KOPT-K1 (cell line): ENCODE data around the gene PPP1R12C.

Experiments used
- H3K27ac ChIP-seq: fragments of 200-600 bp; sonication (generic); 2 replicates; pipeline ENCODE4 v1.5.1; 2016; ENCODE audit warnings: antibody characterized with exemption, mild to moderate bottlenecking, low read depth, low read length; ENCODE audit not compliant: poor library complexity, severe bottlenecking
- H3K36me3 ChIP-seq: fragments of 200-600 bp; sonication (generic); 2 replicates; pipeline ENCODE4 v1.5.1; 2017; ENCODE audit warnings: antibody characterized with exemption, mild to moderate bottlenecking, low read length, moderate library complexity; ENCODE audit not compliant: insufficient read depth
- H3K9me3 ChIP-seq: fragments of 200-600 bp; sonication (generic); 2 replicates; pipeline ENCODE4 v1.5.1; 2017; ENCODE audit warnings: antibody characterized with exemption, low read length, mild to moderate bottlenecking; ENCODE audit not compliant: insufficient read depth, poor library complexity, severe bottlenecking

PPP1R12C gene

GRCh38 chr19:55080968-55081769 lies 36.3 kb downstream of the PPP1R12C start:
- peaks cover 9% of the 10 kb centered on the region for H3K9me3 ChIP-seq
- peak overlapping the region; percentile 46 for H3K27ac ChIP-seq
- no peaks in the 10 kb centered on the region for H3K36me3 ChIP-seq

DNA sequence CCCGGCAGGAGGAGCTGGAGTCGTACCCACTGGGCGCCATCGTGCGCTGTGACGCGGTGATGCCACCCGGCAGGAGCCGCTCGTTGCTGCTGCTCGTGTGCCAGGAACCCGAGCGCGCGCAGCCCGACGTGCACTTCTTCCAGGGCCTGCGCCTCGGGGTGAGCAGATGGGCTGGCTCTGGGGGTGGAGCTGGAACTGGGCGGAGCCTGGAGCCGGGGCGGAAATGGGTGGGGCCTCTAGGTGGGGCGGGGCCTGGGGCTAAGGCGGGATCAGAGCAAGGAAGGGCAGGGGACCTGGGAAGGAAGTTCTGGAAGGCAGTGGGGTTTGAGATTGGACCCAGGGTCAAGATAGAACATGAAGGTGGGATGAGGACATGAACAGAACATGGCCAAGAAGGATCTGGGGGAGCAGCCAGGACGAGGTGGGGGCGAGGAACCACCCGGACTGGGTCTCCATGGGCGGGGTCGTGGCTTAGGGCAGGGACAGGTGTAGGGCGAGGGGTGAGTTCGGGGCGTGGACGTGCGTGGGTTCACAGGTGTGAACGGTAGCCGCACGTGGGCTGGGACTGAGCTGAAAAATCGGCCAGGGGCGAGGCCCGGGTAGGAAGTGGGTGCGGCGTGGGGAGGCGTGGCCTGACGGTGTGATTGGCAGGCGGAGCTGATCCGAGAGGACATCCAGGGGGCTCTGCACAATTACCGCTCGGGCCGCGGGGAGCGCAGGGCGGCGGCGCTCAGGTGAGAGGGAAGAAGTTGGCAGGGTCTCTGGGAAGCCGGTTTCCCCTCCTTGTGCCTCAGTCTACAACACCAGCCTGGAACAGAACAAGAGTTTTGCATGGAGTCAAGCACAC lies 37.1 kb downstream of the PPP1R12C start:
- Histone ChIP-seq H3K27ac (peak overlapping the region; percentile 46), H3K36me3 (no peaks in the 10 kb centered on the region)

GRCh38 chr19:55079400-55080038 lies 37.9 kb downstream of the PPP1R12C start:
- H3K9me3 ChIP-seq, result peaks cover 9% of the 10 kb centered on the region
- H3K27ac ChIP-seq, result no peak overlapping the region
- H3K36me3 ChIP-seq, result no peaks in the 10 kb centered on the region

More for the DNA sequence above, 37.1 kb downstream of the PPP1R12C start:
- peaks cover 9% of the 10 kb centered on the region for H3K9me3 ChIP-seq

DNA sequence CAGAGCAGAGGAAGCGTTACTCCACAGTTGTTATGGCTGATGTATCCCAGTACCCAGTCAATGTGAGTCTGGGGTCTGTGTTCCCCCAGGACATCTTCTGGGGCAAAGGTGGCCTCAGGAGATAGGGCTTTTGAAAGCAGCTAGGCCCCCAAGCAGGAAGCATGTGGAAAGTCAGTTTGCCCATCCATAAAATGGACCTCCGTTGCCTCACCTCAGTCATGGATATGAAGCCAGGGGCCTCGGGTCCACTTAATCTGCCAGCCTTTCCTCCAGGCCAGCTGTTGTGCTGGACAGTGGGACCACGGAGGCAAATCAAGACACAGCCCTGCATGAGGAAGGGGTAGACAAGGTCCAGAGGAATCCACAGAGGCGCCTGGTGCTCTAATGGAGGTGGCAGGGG lies 38.4 kb downstream of the PPP1R12C start:
- no peaks in the 10 kb centered on the region for H3K36me3 ChIP-seq
- no peak overlapping the region for H3K27ac ChIP-seq
- peaks cover 9% of the 10 kb centered on the region for H3K9me3 ChIP-seq

DNA sequence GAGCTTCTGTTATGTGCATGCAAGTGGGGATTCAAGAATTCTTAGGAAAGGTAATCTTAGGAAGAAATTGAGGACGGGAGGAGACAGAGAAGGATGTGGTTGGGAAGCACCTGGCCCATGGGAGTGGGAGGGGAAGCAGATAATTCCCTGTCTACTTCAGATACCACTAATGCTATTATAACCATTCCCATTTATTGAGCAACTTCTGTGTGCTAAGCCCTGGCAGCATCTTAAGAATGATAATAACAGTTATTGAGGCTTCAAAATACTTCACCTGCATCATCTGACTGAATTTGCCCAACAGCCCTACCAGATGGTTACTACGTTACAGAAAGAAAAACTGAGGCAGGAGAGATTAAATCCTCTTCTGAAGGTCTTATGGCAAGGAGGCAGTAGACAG lies 40.3 kb downstream of the PPP1R12C start:
- Histone ChIP-seq H3K27ac (no peak overlapping the region), H3K9me3 (peaks cover 9% of the 10 kb centered on the region), H3K36me3 (no peaks in the 10 kb centered on the region)

DNA sequence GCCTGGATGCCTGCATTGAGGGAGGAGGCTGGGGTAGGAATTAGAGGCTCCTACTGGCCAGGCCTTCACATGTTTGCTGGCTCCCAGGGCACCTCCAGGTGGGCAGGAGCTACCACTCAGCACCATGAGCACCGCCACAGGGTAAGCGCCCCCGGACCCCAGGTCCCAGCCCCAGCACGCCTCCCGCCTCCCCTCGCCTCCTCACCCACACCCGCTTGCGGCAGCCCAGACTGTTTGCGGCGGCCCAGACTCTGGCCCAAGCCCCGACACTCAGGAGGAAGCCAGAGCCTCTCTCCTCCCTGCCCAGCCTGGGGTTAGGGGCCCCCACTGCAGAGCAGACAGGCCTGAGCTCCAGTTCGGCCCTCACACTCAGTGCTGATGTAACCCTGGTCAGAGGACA lies 41.1 kb downstream of the PPP1R12C start:
- H3K27ac ChIP-seq, result no peak overlapping the region
- no peaks in the 10 kb centered on the region for H3K36me3 ChIP-seq
- H3K9me3 ChIP-seq, result peaks cover under 1% of the 10 kb centered on the region

DNA sequence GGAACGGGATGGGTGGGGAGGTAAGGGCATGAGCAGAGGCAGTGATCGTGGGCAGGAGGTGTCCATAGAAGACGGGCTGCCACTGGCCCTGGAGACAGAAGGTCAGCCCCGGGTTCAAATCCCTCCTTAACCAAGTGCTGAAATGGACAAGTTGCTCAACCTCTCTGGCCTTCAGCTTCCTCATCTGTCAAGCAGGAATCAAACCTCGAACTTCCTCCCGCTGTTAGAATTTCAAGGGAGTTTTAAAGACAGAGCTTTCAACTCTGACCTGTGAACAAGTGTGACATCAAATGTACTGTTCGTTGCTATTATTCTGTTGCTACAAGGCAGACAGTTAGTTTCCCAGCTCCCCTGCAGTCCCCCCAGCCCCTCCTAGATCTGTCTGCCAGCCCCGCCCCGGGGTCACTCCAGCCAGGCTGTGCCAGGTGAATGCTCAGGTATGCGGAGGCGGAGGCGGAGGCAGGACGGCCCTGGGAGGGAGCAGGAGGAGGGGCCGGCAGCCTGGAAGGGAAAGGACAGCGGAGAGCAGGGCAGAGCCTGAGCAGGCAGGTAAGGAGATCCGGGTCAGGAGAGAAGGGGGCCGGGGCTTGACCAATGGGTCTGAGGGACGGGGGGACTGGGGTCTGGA lies 42.0 kb downstream of the PPP1R12C start, which contains the start of gene EPS8L1:
EPS8L1 (plus strand) TSS at position 499 of the 628 bp plus-strand sequence. CDS start 576 bp downstream, outside the sequence.
- no peaks in the 10 kb centered on the region for H3K9me3 ChIP-seq
- H3K27ac ChIP-seq, result no peak within 1 kb of the TSS
- H3K36me3 ChIP-seq, result no peaks in the 10 kb centered on the region

- no peaks in the 10 kb centered on the region for H3K36me3 ChIP-seq
- no peak overlapping the region for H3K27ac ChIP-seq
- H3K9me3 ChIP-seq, result no peaks in the 10 kb centered on the region
These were observed 45.5 kb downstream of the PPP1R12C start for GRCh38 chr19:55071913-55072312.

- no peak overlapping the region for H3K27ac ChIP-seq
- no peaks in the 10 kb centered on the region for H3K36me3 ChIP-seq
- no peaks in the 10 kb centered on the region for H3K9me3 ChIP-seq
These were observed 46.3 kb downstream of the PPP1R12C start for GRCh38 chr19:55071129-55071502.

- no peak overlapping the region for H3K27ac ChIP-seq
These were observed 46.8 kb downstream of the PPP1R12C start for GRCh38 chr19:55070466-55071128.

GRCh38 chr19:55069865-55070197 lies 47.6 kb downstream of the PPP1R12C start:
- no peak overlapping the region for H3K27ac ChIP-seq
- H3K9me3 ChIP-seq, result no peaks in the 10 kb centered on the region

More at GRCh38 chr19:55070466-55071128, 46.8 kb downstream of the PPP1R12C start:
- H3K36me3 ChIP-seq, result no peaks in the 10 kb centered on the region
- no peaks in the 10 kb centered on the region for H3K9me3 ChIP-seq

GRCh38 chr19:55068950-55069864 lies 48.2 kb downstream of the PPP1R12C start:
- Histone ChIP-seq H3K27ac (no peak overlapping the region), H3K9me3 (no peaks in the 10 kb centered on the region)

More at GRCh38 chr19:55069865-55070197, 47.6 kb downstream of the PPP1R12C start:
- H3K36me3 ChIP-seq, result no peaks in the 10 kb centered on the region

DNA sequence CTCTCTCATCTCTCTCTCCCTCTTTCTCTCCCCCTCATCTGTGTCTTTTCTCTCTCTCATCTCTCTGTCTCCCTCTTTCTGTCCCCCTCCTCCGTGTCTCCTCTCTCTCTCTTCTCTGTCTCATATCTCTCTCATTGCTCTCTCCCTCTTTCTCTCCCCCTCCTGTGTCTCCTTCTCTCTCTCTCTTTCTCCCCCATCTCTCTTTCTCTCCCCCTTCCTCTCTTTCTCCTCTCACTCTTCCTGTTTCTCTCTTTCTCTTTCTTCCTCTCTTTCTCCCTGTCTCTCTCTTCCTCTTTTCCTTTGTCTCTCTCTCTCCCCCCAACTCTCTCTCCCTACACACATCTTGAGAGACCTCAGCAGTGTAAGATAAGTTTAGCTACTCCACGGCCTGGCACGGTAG lies 49.6 kb downstream of the PPP1R12C start:
- no peaks in the 10 kb centered on the region for H3K36me3 ChIP-seq
- H3K27ac ChIP-seq, result no peak overlapping the region
- no peaks in the 10 kb centered on the region for H3K9me3 ChIP-seq

More at GRCh38 chr19:55068950-55069864, 48.2 kb downstream of the PPP1R12C start:
- no peaks in the 10 kb centered on the region for H3K36me3 ChIP-seq
